HEK293 (cell line): Measurements from ENCODE around the gene CNPY2.
"Not testable (repeated sequence)": the region's sequence is repeated elsewhere in the genome, so short reads cannot be mapped to it uniquely, and the experiment has no call there.

Source experiments
- CTCF ChIA-PET: fragments of 350-600 bp; formaldehyde crosslinking; extraction: SDS; loops from one replicate; lab custom pipeline; 2021; ENCODE audit warnings: antibody characterized with exemption; lab: Yijun Ruan, JAX
- POLR2A ChIA-PET: fragments of 300-600 bp; formaldehyde crosslinking; extraction: SDS; loops from one replicate; lab custom pipeline; 2020; ENCODE audit warnings: antibody characterized with exemption, inconsistent platforms; lab: Yijun Ruan, JAX
- H3K27ac ChIP-seq: fragments of 200-500 bp; sonication (Bioruptor generic); 2 replicates; pipeline ENCODE4 v1.5.1; 2014; ENCODE audit warnings: low read depth, low read length, control low read depth, inconsistent platforms; ENCODE audit errors: extremely low read depth
- H3K36me3 ChIP-seq, 2 experiments: fragments of 200-500 bp in 1 of 2; sonication (Bioruptor generic) in 1 of 2; 1 replicate in 1 of 2; 2 replicates in 1 of 2; pipeline ENCODE4 v1.5.1; 2014 to 2017; ENCODE audit warnings: inconsistent platforms in 2 of 2, low read length in 2 of 2; ENCODE audit not compliant: control insufficient read depth in 2 of 2, insufficient read depth in 1 of 2
- H3K4me1 ChIP-seq: fragments of 200-500 bp; sonication (Bioruptor generic); 2 replicates; pipeline ENCODE4 v1.5.1; 2014; ENCODE audit warnings: mild to moderate bottlenecking, low read length, inconsistent platforms; ENCODE audit not compliant: control insufficient read depth, insufficient read depth
- H3K4me3 ChIP-seq: 2 replicates; pipeline ENCODE4 v1.5.1; 2011; ENCODE audit warnings: low read depth, mild to moderate bottlenecking, control low read depth, low read length, moderate library complexity
- H3K9me3 ChIP-seq: fragments of 200-500 bp; sonication (Bioruptor generic); 2 replicates; pipeline ENCODE4 v1.5.1; 2014; ENCODE audit warnings: low read depth, low read length, inconsistent platforms; ENCODE audit not compliant: control insufficient read depth, insufficient read depth
- GLIS1 ChIP-seq: fragments of 450-650 bp; formaldehyde crosslinking; IDR thresholded peaks from 2 replicates; pipeline ENCODE4 v1.5.1; 2016; ENCODE audit warnings: missing biosample characterization, missing genetic modification characterization
- HOXD13 ChIP-seq: sonication (generic); formaldehyde crosslinking; IDR thresholded peaks from 2 replicates; pipeline ENCODE4 v1.8.0; 2022; ENCODE audit warnings: missing genetic modification reagents, borderline replicate concordance
- REPIN1 ChIP-seq: fragments of 450-650 bp; formaldehyde crosslinking; IDR thresholded peaks from 2 replicates; pipeline ENCODE4 v1.5.1; 2017; ENCODE audit warnings: missing biosample characterization, missing genetic modification characterization, low read depth
- REST ChIP-seq: fragments of 450-650 bp; formaldehyde crosslinking; IDR thresholded peaks from 2 replicates; pipeline ENCODE4 v1.5.1; 2016; ENCODE audit warnings: missing biosample characterization, missing genetic modification characterization
- TCF7L2 ChIP-seq: IDR thresholded peaks from 2 replicates; pipeline ENCODE4 v1.6.1; 2011; ENCODE audit warnings: low read depth, mild to moderate bottlenecking, inconsistent platforms, low read length, moderate library complexity, borderline replicate concordance
- ZBTB7A ChIP-seq: fragments of 450-650 bp; formaldehyde crosslinking; IDR thresholded peaks from 2 replicates; pipeline ENCODE4 v1.5.1; 2016; ENCODE audit warnings: low read depth, missing biosample characterization, missing genetic modification characterization
- ZBTB8A ChIP-seq: fragments of 450-650 bp; formaldehyde crosslinking; IDR thresholded peaks from 2 replicates; pipeline ENCODE4 v1.5.1; 2016; ENCODE audit warnings: missing biosample characterization, missing genetic modification characterization
- ZIC2 ChIP-seq: fragments of 450-650 bp; formaldehyde crosslinking; IDR thresholded peaks from 2 replicates; pipeline ENCODE4 v1.5.1; 2016; ENCODE audit warnings: missing biosample characterization, missing genetic modification characterization
- ZNF114 ChIP-seq: fragments of 450-650 bp; formaldehyde crosslinking; IDR thresholded peaks from 2 replicates; pipeline ENCODE4 v1.5.0; 2017; ENCODE audit warnings: missing biosample characterization, missing genetic modification characterization
- ZNF26 ChIP-seq: fragments of 450-650 bp; formaldehyde crosslinking; IDR thresholded peaks from 2 replicates; pipeline ENCODE4 v1.5.1; 2016; ENCODE audit warnings: missing biosample characterization, missing genetic modification characterization
- ZNF266 ChIP-seq: fragments of 450-650 bp; formaldehyde crosslinking; IDR thresholded peaks from 2 replicates; pipeline ENCODE4 v1.5.1; 2016; ENCODE audit warnings: missing biosample characterization, missing genetic modification characterization, low read depth
- ZNF394 ChIP-seq: fragments of 450-650 bp; formaldehyde crosslinking; IDR thresholded peaks from 2 replicates; pipeline ENCODE4 v1.5.1; 2016; ENCODE audit warnings: missing biosample characterization, missing genetic modification characterization, mild to moderate bottlenecking, moderate library complexity, borderline replicate concordance
- ZNF423 ChIP-seq: fragments of 450-650 bp; formaldehyde crosslinking; IDR thresholded peaks from 2 replicates; pipeline ENCODE4 v1.5.1; 2016; ENCODE audit warnings: missing biosample characterization, missing genetic modification characterization
- ZNF600 ChIP-seq: fragments of 450-650 bp; formaldehyde crosslinking; IDR thresholded peaks from 2 replicates; pipeline ENCODE4 v1.5.1; 2016; ENCODE audit warnings: missing biosample characterization, missing genetic modification characterization
- ZNF623 ChIP-seq: fragments of 450-650 bp; formaldehyde crosslinking; IDR thresholded peaks from 2 replicates; pipeline ENCODE4 v1.5.1; 2016; ENCODE audit warnings: missing biosample characterization, missing genetic modification characterization
- ZNF664 ChIP-seq: fragments of 450-650 bp; formaldehyde crosslinking; IDR thresholded peaks from 2 replicates; pipeline ENCODE4 v1.5.1; 2016; ENCODE audit warnings: missing biosample characterization, missing genetic modification characterization
- ZNF747 ChIP-seq: fragments of 450-650 bp; formaldehyde crosslinking; IDR thresholded peaks from 2 replicates; pipeline ENCODE4 v1.5.1; 2016; ENCODE audit warnings: missing biosample characterization, missing genetic modification characterization
- ZNF76 ChIP-seq: fragments of 450-650 bp; formaldehyde crosslinking; IDR thresholded peaks from 2 replicates; pipeline ENCODE4; 2016; ENCODE audit warnings: low read depth, missing biosample characterization, missing genetic modification characterization, borderline replicate concordance
- ZNF837 ChIP-seq: fragments of 450-650 bp; formaldehyde crosslinking; IDR thresholded peaks from 2 replicates; pipeline ENCODE4 v1.5.1; 2016; ENCODE audit warnings: missing biosample characterization, missing genetic modification characterization

The CNPY2 gene

GRCh38 chr12:56324206-56324605 lies 8.4 kb upstream of the CNPY2 start:
- H3K4me1 ChIP-seq = no peaks in the 10 kb centered on the region
- TF ChIP-seq ZBTB8A (tag by site-specific recombination) = no peak
- no peak for TF ChIP-seq ZNF423 (tag by site-specific recombination)
- no peak for TF ChIP-seq ZNF747
- TF ChIP-seq ZNF623 (tag by site-specific recombination) = no peak
- TF ChIP-seq ZNF600 (tag by site-specific recombination) = no peak
- TF ChIP-seq GLIS1 (tag by site-specific recombination) = no peak
- no peak for TF ChIP-seq ZNF26
- no peak for TF ChIP-seq REST (tag by site-specific recombination)
- TF ChIP-seq ZNF837 (tag by site-specific recombination) = no peak
- TF ChIP-seq ZNF664 = no peak
- no peak for TF ChIP-seq TCF7L2
- TF ChIP-seq ZNF114 (tag by site-specific recombination) = no peak
- no peak for TF ChIP-seq ZNF266 (tag by site-specific recombination)
- TF ChIP-seq ZBTB7A = no peak
- TF ChIP-seq REPIN1 = no peak
- TF ChIP-seq ZIC2 (tag by site-specific recombination) = no peak
- no peak for TF ChIP-seq ZNF76 (tag by site-specific recombination)
- ChIA-PET CTCF (no interaction called here), POLR2A (interaction anchor here (0.6 to 1.7 kb wide), 2 partner anchors 8 to 223 kb away, joined by 3 to 4 read pairs; partner anchors contain the start of gene CNPY2)
- H3K27ac ChIP-seq = no peak overlapping the region
- H3K36me3 ChIP-seq = peaks cover 23 to 81% of the 10 kb centered on the region in 2 experiments
- H3K4me3 ChIP-seq = no peak overlapping the region
- no peaks in the 10 kb centered on the region for H3K9me3 ChIP-seq

- H3K4me3 ChIP-seq, H3K9me3 ChIP-seq, H3K4me1 ChIP-seq, POLR2A ChIA-PET, H3K27ac ChIP-seq, CTCF ChIA-PET: not testable (repeated sequence)
- peaks cover 18 to 76% of the 10 kb centered on the region in 2 experiments for H3K36me3 ChIP-seq
Measured at GRCh38 chr12:56321610-56322009, 5.8 kb upstream of the CNPY2 start.

GRCh38 chr12:56321027-56321426 lies 5.2 kb upstream of the CNPY2 start:
- Histone ChIP-seq H3K4me3 (no peak overlapping the region), H3K27ac (no peak overlapping the region), H3K4me1 (no peaks in the 10 kb centered on the region), H3K36me3 (peaks cover 18 to 70% of the 10 kb centered on the region in 2 experiments), H3K9me3 (no peaks in the 10 kb centered on the region)
- ChIA-PET POLR2A (interaction anchor here (1.2 kb wide), 1 partner anchor 12 kb away, joined by 3 read pairs; the partner anchor contains the start of gene PAN2), CTCF (interaction anchor here (0.9 to 1.0 kb wide), 2 partner anchors 99 to 142 kb away, joined by 3 to 4 read pairs; no protein-coding TSS in a partner anchor)
- TF ChIP-seq ZNF394 (tag by site-specific recombination) (peak; percentile 35; the same call in 1 of the 2 replicates), HOXD13 (CRISPR knock-in tag) (no peak)
